Coronary artery (tissue), 2 donors: ENCODE results near the gene GRIK4.

Experiments used
- DNase-seq: peaks from one replicate; pipeline ENCODE4 v3.0.0-alpha.2; 2017; ENCODE audit warnings: low spot score
- H3K27ac ChIP-seq, 2 donors: fragments of 200-600 bp; sonication (generic); one replicate each; pipeline ENCODE4 v1.5.1; 2016 to 2019
- H3K4me3 ChIP-seq: fragments of 200-600 bp; sonication (generic); 2 replicates; pipeline ENCODE4 v1.5.1; 2016; ENCODE audit warnings: mild to moderate bottlenecking, moderate library complexity
- TF ChIP-seq, protein P1 (sequence below): fragments of 200-600 bp; sonication (generic); IDR thresholded peaks from one replicate; pipeline ENCODE4 v1.5.1; 2019; ENCODE audit warnings: antibody characterized with exemption

The GRIK4 gene

DNA sequence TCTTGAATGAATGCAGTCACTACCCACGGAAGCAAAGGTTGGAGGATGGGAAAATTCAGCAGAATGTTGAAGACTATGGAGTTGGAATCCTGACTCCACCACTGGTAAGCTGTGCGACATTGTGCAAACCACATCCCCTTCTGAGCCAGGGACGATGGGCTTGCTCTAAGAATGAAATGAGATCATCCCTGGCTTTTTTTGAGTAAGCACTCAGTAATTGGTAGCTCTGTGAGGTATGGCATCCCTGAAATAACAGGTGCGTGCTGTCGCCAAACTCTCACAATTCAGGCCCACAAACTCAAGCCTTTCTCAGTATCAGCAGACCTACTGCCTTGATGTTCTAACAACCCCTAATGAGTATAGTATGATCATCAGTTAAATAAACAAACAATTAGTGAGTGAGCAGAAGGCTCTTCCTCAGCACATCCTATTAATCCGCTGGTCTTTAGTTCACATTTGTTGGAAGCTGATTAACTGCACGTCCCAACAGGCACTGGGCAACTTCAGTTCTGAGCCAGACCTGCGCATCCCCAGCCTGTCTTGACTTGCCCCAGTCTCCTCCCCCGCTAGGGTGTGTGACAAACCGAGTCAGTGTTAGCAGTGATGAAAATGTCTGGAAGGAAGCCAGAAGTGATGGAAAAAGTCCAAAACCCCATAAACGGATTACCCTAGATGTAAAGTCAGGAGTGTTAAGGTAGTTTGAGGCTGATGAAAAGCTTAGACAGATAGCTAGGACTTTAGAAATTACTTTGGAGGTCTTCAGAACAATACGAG, 235.5 kb downstream of the GRIK4 start:
- H3K4me3 ChIP-seq = no peak overlapping the region
- H3K27ac ChIP-seq = no peak overlapping the region
- DNase-seq = no peak
- TF ChIP-seq, protein P1, sequence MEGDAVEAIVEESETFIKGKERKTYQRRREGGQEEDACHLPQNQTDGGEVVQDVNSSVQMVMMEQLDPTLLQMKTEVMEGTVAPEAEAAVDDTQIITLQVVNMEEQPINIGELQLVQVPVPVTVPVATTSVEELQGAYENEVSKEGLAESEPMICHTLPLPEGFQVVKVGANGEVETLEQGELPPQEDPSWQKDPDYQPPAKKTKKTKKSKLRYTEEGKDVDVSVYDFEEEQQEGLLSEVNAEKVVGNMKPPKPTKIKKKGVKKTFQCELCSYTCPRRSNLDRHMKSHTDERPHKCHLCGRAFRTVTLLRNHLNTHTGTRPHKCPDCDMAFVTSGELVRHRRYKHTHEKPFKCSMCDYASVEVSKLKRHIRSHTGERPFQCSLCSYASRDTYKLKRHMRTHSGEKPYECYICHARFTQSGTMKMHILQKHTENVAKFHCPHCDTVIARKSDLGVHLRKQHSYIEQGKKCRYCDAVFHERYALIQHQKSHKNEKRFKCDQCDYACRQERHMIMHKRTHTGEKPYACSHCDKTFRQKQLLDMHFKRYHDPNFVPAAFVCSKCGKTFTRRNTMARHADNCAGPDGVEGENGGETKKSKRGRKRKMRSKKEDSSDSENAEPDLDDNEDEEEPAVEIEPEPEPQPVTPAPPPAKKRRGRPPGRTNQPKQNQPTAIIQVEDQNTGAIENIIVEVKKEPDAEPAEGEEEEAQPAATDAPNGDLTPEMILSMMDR = no peak

DNA sequence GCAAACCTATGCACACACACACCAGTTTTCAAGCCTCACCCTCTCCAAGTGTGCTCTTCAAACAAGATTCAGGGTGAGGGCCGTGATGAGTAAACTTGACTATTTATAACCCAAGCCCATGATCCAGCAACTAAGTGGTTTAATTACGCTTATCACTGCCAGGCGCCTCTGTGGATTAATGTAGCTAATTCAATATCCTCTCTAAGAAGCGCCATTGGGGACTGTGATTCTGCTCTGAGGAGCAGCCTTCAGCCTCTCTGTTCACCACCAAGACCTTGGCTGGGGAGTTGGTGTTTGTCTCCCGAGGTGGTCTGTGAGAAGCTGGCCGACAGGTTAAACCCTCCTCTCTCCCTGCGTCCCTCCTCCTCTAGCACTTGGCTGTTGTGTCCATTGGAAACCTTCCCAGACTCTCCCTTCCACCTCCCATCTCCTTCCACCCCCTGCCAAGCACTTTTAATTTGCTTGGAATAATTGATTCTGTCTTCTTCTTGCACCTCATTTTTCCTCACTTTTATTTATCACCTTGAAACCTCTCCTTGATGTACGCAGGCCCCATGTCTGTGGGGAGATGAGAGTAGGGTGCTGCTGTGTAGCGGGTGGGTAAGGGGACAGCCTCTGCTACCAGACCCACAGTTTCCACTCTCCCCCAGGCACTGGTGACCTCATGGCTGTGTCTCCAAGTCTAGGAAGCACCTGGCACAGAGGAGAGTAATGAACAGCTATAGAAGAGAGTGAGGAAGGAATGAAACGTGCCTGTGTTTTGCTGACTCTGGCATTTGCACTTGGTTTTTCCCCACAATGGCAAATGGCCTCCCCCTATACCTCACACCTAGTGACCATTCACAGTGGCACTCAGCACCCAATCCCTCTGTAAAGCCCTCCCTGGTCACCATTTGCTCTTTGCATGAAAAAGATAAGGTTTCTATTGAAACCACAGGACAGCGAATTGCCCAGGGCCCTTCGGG, 236.6 kb downstream of the GRIK4 start:
- no peak overlapping the region for H3K4me3 ChIP-seq
- TF ChIP-seq, protein P1 = no peak
- no peak for DNase-seq
- no peak overlapping the region for H3K27ac ChIP-seq

DNA sequence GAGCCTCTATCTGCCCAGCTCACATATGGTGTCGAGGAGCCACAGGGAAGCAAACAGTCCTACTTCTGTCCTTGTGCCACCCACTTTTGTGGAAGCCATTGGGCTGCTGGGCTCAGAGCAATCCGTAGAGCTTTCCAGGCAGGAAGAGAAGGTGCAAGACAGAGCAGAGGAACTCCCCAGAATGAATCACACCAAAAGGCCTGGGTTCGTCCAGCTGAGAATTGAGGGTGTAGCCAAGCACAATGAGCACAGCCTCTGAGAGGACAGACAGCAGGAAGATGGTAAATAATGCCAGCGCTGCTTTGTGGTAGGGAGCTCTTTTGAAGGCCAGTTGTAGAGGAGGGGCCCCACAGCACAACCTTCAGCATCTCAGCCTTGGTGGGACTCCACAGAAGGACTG, 237.8 kb downstream of the GRIK4 start:
- no peak for DNase-seq
- TF ChIP-seq, protein P1 = no peak
- Histone ChIP-seq H3K4me3 (no peak overlapping the region), H3K27ac (no peak overlapping the region)

DNA sequence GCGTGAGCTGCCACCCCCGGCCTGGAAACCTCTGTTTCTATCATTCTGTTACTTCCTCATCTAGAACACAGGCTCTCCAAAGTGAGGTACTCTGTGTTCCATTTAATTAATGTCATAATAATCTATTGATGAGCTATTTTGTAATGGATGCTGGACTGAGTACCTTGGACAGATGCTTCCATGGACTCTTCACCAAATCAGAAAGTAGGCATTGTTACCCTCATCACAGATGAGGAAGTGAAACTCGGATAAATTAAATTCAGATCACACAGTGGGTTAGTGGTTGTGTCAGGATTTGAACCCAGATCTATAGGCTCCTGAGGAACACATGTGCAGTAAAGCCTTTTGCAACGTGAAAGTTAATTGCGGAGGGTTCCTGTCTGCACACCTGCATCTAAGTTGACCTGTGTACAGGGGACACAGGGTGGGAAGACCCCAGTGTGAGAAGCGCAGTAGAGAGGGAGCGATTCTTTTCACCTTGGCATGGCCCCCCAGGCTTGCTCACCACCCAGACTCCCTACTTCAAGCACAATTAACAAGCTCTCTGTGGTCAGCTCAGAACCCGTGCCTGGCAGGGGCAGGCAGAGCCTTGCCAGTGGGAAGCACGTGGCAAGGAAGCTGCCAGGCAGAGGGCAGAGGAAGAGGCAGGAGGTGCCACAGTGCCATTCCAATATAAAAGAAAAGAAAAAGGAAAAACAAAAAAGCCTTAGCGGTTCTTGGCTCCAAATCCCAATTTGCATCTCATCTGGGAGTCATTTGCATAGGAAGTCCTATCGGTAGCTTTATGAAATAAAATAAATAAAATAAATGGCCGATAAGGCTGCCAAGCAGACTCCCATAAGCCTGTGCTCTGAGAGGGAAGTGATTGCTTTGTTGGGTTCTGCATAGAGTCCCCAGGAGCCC, 239.3 kb downstream of the GRIK4 start:
- H3K27ac ChIP-seq = no peak overlapping the region
- TF ChIP-seq, protein P1 = no peak
- no peak for DNase-seq
- H3K4me3 ChIP-seq = no peak overlapping the region

- H3K27ac ChIP-seq = no peak overlapping the region
- no peak for DNase-seq
- TF ChIP-seq, protein P1 = no peak
- H3K4me3 ChIP-seq = no peak overlapping the region
Measured at GRCh38 chr11:120751550-120751949, 240.0 kb downstream of the GRIK4 start.

GRCh38 chr11:120752668-120753067, 241.1 kb downstream of the GRIK4 start:
- TF ChIP-seq, protein P1 = no peak
- no peak for DNase-seq

More at GRCh38 chr11:120752668-120753067, 241.1 kb downstream of the GRIK4 start:
- Histone ChIP-seq H3K4me3 (no peak overlapping the region), H3K27ac (no peak overlapping the region)
